HL-60/S4 treated with retinoic acid at 250 ng/mL for 4 days and 3 days (cell line): Measurements from ENCODE around the gene SPEN.
"Not testable (repeated sequence)": the region's sequence is repeated elsewhere in the genome, so short reads cannot be mapped to it uniquely, and the experiment has no call there.

Experiments
- in situ Hi-C: fragments of 300-500 bp; cut with MboI; formaldehyde crosslinking; loops from 2 replicates; pipeline ENCODE4 v1.7.0; 2022; ENCODE audit warnings: low sequenced_read_pairs

SPEN gene

DNA sequence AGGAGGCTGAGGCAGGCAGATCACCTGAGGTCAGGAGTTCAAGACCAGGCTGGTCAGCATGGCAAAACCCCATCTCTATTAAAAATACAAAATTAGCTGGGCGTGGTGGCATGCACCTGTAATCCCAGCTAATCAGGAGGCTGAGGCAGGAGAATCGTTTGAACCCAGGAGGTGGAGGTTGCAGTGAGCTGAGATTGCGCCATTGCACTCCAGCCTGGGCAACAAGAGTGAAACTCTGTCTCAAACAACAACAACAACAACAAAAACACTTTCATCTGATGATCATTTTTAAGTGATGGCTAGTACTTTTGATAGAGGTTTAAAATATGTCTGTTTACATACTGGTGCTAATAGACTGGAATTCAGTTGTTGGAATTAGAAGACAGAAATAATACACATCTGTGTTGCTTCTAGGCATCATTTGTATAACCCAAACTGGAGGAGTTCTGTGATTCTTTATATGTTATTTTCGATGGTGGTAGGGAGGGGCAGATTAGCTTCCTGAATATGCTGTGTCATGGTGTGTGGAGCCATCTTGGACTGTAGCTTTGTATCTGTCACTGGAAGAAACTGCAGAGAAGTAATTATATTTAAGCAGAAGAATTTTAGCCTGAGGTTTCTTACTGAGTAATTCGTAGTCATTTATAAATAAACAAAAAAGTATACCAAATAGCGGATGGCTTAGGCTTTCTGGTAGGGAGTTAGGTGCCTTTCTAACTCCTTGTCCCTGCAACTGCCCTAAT lies 45.5 kb downstream of the SPEN start:
- in situ Hi-C loops: not testable (repeated sequence)

DNA sequence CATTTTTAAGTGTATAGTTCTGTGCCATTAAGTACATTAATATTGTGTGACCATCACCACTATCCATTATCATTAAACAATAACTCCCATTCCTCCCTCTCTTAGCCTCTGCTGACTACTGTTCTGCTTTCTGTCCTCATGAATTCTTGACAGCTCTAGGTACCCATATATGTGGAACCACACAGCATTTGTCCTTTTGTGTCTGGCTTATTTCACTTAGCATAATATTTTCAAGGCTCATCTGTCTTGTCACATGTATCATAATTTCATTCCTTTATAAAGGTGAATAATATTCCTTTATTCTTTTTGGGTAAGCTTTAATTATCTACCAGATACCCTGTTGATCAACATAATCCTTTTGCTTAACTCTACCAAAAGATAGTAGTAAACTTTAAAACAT lies 47.7 kb downstream of the SPEN start:
- in situ Hi-C loops: no loop called here

GRCh38 chr1:15896841-15897610 lies 49.5 kb downstream of the SPEN start:
- in situ Hi-C loops: not testable (repeated sequence)

DNA sequence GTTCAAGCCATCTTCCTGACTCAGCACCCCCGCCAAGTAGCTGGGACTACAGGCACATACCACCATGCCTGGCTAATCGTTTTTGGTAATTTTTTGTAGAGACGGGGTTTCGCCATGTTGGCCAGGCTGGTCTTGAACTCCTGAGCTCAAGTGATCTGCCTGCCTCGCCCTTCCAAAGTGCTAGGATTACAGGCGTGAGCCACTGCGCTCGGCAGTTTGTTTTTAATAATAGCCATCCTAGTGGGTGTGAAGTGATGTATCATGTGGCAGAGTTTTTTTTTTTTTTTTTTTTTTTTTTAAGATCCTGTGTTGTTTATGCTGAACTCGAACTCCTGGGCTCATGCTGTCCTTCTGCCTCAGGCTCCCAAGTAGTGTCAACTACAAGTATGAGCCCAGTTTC lies 51.8 kb downstream of the SPEN start:
- in situ Hi-C loops: no loop called here

- in situ Hi-C loops: no loop called here
Measured at GRCh38 chr1:15900662-15901279, 53.3 kb downstream of the SPEN start.

DNA sequence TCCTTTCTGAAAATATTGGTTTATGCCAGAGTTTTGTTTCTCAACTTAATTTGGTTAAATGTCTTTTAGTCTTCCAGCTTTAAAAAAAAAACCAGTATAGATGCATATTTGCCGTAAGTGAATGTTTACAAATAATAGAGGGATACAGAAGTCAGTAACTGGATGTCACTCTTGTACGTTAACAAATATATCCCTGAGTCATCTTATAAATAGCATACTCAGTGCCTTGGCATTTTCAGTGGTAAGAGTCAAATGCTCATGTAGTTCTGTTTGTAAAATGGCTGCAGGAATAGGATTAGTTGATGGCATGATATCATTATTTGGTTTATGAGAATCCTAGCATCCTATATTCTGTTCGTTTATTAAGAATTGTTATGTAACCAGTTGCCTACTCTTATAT lies 55.4 kb downstream of the SPEN start:
- in situ Hi-C loops: no loop called here

- in situ Hi-C loops: no loop called here
Measured at GRCh38 chr1:15908597-15908996, 61.1 kb downstream of the SPEN start.

DNA sequence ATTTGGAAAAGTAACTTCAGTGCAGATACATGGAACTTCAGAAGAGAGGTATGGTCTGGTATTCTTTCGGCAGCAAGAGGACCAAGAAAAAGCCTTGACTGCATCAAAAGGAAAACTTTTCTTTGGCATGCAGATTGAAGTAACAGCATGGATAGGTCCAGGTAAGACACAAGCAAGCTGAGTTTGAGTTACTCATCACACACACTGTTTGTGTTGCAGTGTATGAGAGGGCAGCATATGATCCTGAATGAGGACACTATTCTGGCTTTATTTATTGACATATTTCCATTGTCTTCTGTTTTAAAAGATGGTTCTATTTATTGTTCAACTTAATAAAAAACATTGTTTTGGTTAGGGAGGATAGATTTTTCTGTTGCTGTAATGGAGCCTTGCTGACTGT lies 63.6 kb downstream of the SPEN start:
- in situ Hi-C loops: no loop called here

GRCh38 chr1:15911927-15912326 lies 64.4 kb downstream of the SPEN start:
- in situ Hi-C loops: no loop called here

- in situ Hi-C loops: not testable (repeated sequence)
Measured at GRCh38 chr1:15913607-15914006, 66.1 kb downstream of the SPEN start.

DNA sequence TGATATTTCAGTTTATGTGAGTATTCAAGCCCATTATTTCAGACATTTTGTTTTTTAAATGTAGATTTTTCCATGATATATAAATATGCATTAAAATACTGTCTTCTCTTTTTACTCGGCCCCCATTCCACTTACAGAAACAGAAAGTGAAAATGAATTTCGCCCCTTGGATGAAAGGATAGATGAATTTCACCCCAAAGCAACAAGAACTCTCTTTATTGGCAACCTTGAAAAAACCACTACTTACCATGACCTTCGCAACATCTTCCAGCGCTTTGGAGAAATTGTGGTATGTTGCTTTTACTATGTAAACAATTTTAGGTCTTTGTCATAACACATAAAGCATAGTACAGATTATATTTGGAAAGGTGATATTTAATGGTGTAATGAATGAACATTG lies 68.5 kb downstream of the SPEN start:
- in situ Hi-C loops: no loop called here

GRCh38 chr1:15916417-15916816 lies 68.9 kb downstream of the SPEN start:
- in situ Hi-C loops: no loop called here

- in situ Hi-C loops: no loop called here
Measured at GRCh38 chr1:15916916-15917315, 69.4 kb downstream of the SPEN start.

- in situ Hi-C loops: no loop called here
Measured at GRCh38 chr1:15918962-15919715, 71.6 kb downstream of the SPEN start.

DNA sequence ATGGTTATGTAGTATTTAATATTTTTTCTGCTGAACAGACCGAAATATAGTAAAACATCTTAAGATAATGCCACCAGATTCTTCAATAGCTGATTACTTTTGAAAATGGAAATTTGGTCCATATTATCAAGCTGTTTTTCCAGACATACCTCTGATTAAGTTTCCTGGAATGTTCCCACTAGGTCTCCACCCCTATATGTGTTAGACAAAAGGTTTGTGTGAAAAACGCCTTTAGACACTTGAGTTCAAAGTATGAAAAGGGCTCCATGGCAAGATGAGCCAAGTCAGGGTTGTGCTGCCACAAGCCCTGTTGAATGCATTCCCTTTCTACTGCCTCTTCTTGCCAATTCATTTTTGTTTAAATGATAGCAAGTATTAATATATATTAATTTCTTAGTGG lies 75.7 kb downstream of the SPEN start:
- in situ Hi-C loops: no loop called here

DNA sequence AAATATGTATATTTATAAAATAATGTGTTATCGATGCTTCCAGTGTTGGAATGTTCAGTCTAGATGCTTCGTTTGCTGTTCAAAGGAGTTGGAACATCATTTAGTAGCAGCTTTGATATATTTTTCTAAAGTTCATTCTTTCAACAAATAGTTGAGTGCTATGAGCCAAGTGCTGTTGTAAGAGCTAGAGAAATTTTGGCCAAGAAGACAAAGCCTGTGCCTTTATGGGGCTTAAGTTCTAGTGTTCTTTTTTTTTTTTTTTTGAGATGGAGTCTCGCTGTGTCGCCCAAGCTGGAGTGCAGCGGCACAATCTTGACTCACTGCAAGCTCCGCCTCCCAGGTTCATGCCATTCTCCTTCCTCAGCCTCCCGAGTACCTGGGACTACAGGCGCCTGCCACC lies 78.9 kb downstream of the SPEN start:
- in situ Hi-C loops: not testable (repeated sequence)

DNA sequence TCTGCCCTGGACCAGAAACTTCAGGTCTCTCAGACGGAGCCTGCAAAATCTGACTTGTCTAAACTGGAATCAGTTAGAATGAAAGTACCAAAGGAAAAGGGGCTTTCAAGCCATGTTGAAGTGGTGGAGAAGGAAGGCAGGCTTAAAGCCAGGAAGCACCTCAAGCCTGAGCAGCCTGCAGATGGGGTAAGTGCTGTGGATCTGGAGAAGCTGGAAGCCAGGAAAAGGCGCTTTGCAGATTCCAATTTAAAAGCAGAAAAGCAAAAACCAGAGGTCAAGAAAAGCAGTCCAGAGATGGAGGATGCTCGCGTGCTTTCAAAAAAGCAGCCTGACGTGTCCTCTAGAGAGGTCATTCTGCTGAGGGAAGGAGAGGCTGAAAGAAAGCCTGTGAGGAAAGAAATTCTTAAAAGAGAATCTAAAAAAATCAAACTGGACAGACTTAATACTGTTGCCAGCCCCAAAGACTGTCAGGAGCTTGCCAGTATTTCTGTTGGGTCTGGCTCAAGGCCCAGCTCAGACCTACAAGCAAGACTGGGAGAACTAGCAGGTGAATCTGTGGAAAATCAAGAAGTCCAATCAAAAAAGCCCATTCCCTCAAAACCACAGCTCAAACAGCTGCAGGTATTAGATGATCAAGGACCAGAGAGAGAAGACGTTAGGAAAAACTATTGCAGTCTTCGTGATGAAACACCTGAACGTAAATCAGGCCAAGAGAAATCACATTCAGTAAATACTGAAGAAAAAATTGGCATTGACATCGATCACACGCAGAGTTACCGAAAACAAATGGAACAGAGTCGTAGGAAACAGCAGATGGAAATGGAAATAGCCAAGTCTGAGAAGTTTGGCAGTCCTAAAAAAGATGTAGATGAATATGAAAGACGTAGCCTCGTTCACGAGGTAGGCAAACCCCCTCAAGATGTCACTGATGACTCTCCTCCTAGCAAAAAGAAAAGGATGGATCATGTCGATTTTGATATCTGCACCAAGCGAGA lies 81.8 kb downstream of the SPEN start:
- in situ Hi-C loops: no loop called here

GRCh38 chr1:15931401-15931800 lies 83.9 kb downstream of the SPEN start:
- in situ Hi-C loops: no loop called here

DNA sequence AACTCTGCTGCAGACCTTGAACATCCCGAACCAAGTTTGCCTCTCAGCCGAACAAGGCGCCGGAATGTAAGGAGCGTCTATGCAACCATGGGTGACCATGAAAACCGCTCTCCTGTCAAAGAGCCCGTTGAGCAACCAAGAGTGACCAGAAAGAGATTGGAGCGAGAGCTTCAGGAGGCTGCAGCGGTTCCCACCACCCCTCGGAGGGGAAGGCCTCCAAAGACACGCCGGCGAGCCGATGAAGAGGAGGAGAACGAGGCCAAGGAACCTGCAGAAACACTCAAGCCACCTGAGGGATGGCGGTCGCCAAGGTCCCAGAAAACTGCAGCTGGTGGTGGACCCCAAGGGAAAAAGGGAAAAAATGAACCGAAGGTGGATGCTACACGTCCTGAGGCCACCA lies 84.4 kb downstream of the SPEN start:
- in situ Hi-C loops: no loop called here

DNA sequence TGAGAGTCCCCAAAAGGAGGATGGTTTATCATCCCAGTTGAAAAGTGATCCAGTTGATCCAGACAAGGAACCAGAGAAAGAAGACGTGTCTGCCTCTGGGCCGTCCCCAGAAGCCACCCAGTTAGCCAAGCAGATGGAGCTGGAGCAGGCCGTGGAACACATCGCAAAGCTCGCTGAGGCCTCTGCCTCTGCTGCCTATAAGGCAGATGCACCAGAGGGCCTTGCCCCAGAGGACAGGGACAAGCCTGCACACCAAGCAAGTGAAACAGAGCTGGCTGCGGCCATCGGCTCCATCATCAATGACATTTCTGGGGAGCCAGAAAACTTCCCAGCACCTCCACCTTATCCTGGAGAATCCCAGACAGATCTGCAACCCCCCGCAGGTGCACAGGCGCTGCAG lies 85.1 kb downstream of the SPEN start:
- in situ Hi-C loops: no loop called here
